Uterus (tissue), 2 donors: ENCODE data around the gene HCFC1.

ENCODE experiments used
- POLR2A ChIP-seq, 2 donors: fragments of 450-650 bp; IDR thresholded peaks; one replicate each; pipeline ENCODE4 v1.6.1; 2016; ENCODE audit warnings: antibody characterized with exemption in 2 of 2, mild to moderate bottlenecking in 1 of 2, moderate library complexity in 1 of 2
- TF ChIP-seq, protein P1 (sequence below), 4 experiments: fragments of 200-600 bp in 2 of 4; fragments of 450-650 bp in 2 of 4; sonication (generic) in 2 of 4; IDR thresholded peaks; one replicate each; pipeline ENCODE4 v1.5.1; 2016 to 2019; ENCODE audit warnings: antibody characterized with exemption in 4 of 4, mild to moderate bottlenecking in 2 of 4, moderate library complexity in 1 of 4

DNA sequence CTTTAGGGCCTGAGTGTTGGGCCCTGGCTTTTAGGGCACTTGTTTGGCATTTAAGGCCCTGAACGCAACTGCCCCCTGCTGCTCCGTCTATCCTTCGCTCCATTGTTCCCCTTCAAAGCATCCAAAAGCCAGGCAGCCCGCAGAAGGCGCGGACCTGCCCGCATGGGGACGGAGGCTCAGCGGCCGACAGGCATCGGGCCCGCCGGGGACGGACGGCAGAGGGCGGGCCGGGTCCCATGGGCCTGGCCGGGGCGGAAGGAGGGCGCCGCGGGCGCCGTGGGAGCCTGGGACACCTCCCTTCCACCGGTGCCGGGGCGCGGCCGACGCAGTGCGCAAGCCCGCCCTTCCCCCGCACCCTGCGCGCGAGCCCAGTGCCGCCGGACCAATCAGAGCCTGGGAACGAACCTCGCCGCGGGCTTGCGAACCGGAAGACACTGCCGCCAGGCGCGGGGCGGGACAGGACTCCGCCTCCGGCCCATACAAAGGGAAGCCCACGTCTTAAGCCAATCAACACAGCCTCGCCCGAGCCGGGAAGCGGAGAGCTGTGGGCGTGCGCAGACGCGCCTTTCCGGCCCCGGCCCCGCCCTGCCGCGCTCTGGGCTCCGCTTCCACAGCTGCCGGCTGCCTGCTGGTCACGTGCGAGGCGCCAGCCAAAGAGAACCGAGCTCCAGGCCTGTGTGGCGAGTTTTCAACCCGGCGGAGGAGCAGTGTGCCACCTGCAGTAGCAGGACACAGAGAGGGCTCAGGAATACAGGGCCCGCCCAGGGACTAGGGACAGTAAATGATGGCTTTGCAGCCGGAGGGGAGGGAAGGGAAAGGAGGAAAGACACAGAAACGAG is 43.5 kb downstream of the HCFC1 start:
- peak; percentile 75 to 94 for TF ChIP-seq POLR2A (IDR thresholded peaks at IDR 0.05)
- TF ChIP-seq, protein P1, sequence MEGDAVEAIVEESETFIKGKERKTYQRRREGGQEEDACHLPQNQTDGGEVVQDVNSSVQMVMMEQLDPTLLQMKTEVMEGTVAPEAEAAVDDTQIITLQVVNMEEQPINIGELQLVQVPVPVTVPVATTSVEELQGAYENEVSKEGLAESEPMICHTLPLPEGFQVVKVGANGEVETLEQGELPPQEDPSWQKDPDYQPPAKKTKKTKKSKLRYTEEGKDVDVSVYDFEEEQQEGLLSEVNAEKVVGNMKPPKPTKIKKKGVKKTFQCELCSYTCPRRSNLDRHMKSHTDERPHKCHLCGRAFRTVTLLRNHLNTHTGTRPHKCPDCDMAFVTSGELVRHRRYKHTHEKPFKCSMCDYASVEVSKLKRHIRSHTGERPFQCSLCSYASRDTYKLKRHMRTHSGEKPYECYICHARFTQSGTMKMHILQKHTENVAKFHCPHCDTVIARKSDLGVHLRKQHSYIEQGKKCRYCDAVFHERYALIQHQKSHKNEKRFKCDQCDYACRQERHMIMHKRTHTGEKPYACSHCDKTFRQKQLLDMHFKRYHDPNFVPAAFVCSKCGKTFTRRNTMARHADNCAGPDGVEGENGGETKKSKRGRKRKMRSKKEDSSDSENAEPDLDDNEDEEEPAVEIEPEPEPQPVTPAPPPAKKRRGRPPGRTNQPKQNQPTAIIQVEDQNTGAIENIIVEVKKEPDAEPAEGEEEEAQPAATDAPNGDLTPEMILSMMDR (IDR thresholded peaks at IDR 0.05) = peak in 2 of 4 experiments; percentile 18 to 21
